A673 (cell line): ENCODE results near the gene CYS1. TPM values are rescaled to one million over a fixed set of nuclear protein-coding genes. Genes with fewer than 3 reads are reported as not detected.

Experiments
- BruUV-seq: library from RNA; stranded (reverse); fragments of 400-500 nt; replicated peaks from 2 replicates; lab custom pipeline; 2021; lab: Mats Ljungman, UMichigan
- CTCF ChIA-PET: fragments of 300-600 bp; sonication (Branson Sonifier 250); formaldehyde crosslinking; loops from one replicate; lab custom pipeline; 2022; ENCODE audit warnings: antibody characterized with exemption; lab: Charles Lee
- POLR2A ChIA-PET: fragments of 300-600 bp; sonication (Branson Sonifier 250); formaldehyde crosslinking; loops from one replicate; lab custom pipeline; 2022; ENCODE audit warnings: antibody characterized with exemption; ENCODE audit not compliant: low non-redundant PET; lab: Charles Lee
- DNase-seq: peaks from one replicate; pipeline ENCODE4 v3.0.0-alpha.2; 2015; ENCODE audit warnings: low spot score
- H3K27ac ChIP-seq: fragments of 200-600 bp; sonication (generic); 2 replicates; pipeline ENCODE4 v1.5.1; 2016; ENCODE audit warnings: mixed run types, low read depth, mild to moderate bottlenecking, mixed read lengths, antibody characterized with exemption, low read length; ENCODE audit not compliant: poor library complexity, severe bottlenecking
- H3K27me3 ChIP-seq: fragments of 200-600 bp; sonication (generic); replicated peaks from 2 replicates; pipeline ENCODE4 v1.6.1; 2017; ENCODE audit warnings: mixed run types, low read depth, mild to moderate bottlenecking, mixed read lengths, antibody characterized with exemption, low read length; ENCODE audit not compliant: insufficient read depth, poor library complexity
- H3K36me3 ChIP-seq: fragments of 200-600 bp; sonication (generic); 2 replicates; pipeline ENCODE4 v1.6.1; 2016; ENCODE audit warnings: mixed run types, mild to moderate bottlenecking, mixed read lengths, antibody characterized with exemption, low read length; ENCODE audit not compliant: insufficient read depth, poor library complexity, severe bottlenecking
- H3K4me1 ChIP-seq: fragments of 200-600 bp; sonication (generic); 2 replicates; pipeline ENCODE4 v1.6.1; 2017; ENCODE audit warnings: mixed run types, mild to moderate bottlenecking, mixed read lengths, antibody characterized with exemption, low read length; ENCODE audit not compliant: insufficient read depth, poor library complexity, severe bottlenecking
- H3K4me3 ChIP-seq: fragments of 200-600 bp; sonication (generic); 2 replicates; pipeline ENCODE4 v1.5.1; 2016; ENCODE audit warnings: low read depth, mixed run types, mild to moderate bottlenecking, mixed read lengths, low read length; ENCODE audit not compliant: poor library complexity, severe bottlenecking
- H3K9me3 ChIP-seq: fragments of 200-600 bp; sonication (generic); 2 replicates; pipeline ENCODE4 v1.6.1; 2016; ENCODE audit warnings: mixed run types, low read depth, mild to moderate bottlenecking, mixed read lengths, antibody characterized with exemption, low read length; ENCODE audit not compliant: poor library complexity, severe bottlenecking
- EZH2 ChIP-seq: fragments of 200-600 bp; sonication (generic); IDR thresholded peaks from 2 replicates; pipeline ENCODE4 v1.6.1; 2017; ENCODE audit warnings: borderline replicate concordance, low read depth, mild to moderate bottlenecking, mixed read lengths, antibody characterized with exemption, low read length; ENCODE audit not compliant: poor library complexity, severe bottlenecking
- intact Hi-C: fragments of 100-400 bp; cut with micrococcal nuclease; formaldehyde crosslinking; loops from one replicate; pipeline ENCODE4 v1.10.0; 2022; ENCODE audit not compliant: unreplicated experiment
- total RNA-seq: library from RNA; stranded (reverse); gene quantifications from 2 replicates; pipeline ENCODE4 v1.2.3, GENCODE V29; 2021
- TF ChIP-seq, protein P1 (sequence below): fragments of 300-800, 200-600 bp; sonication (generic); conservative IDR thresholded peaks from 2 replicates; pipeline ENCODE4 v1.5.1; 2017; ENCODE audit warnings: low read depth, mild to moderate bottlenecking, antibody characterized with exemption, low read length, moderate library complexity, mixed read lengths

CYS1 gene
- total RNA-seq, 1 experiment from 2014 or later, result not detected

GRCh38 chr2:10057231-10058107 is 22.7 kb downstream of the CYS1 start:
- intact Hi-C loops, result no loop called here
- H3K27me3 ChIP-seq, result no peaks in the 10 kb centered on the region
- no TSS peak for BruUV-seq
- TF ChIP-seq EZH2, result no peak
- TF ChIP-seq, protein P1, sequence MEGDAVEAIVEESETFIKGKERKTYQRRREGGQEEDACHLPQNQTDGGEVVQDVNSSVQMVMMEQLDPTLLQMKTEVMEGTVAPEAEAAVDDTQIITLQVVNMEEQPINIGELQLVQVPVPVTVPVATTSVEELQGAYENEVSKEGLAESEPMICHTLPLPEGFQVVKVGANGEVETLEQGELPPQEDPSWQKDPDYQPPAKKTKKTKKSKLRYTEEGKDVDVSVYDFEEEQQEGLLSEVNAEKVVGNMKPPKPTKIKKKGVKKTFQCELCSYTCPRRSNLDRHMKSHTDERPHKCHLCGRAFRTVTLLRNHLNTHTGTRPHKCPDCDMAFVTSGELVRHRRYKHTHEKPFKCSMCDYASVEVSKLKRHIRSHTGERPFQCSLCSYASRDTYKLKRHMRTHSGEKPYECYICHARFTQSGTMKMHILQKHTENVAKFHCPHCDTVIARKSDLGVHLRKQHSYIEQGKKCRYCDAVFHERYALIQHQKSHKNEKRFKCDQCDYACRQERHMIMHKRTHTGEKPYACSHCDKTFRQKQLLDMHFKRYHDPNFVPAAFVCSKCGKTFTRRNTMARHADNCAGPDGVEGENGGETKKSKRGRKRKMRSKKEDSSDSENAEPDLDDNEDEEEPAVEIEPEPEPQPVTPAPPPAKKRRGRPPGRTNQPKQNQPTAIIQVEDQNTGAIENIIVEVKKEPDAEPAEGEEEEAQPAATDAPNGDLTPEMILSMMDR, result no peak
- ChIA-PET POLR2A (interaction anchor here (0.6 kb wide), 1 partner anchor 288 kb away, joined by 3 read pairs; no protein-coding TSS in a partner anchor), CTCF (no interaction called here)
- H3K9me3 ChIP-seq, result no peaks in the 10 kb centered on the region
- no peak overlapping the region for H3K27ac ChIP-seq
- no peaks in the 10 kb centered on the region for H3K36me3 ChIP-seq
- peak overlapping the region; percentile 2 for H3K4me3 ChIP-seq
- H3K4me1 ChIP-seq, result no peaks in the 10 kb centered on the region
- DNase-seq, result no peak

- TF ChIP-seq EZH2, result no peak
- TF ChIP-seq, protein P1, result no peak
- DNase-seq, result no peak
- no TSS peak for BruUV-seq
- no peak overlapping the region for H3K4me3 ChIP-seq
- no peak overlapping the region for H3K27ac ChIP-seq
- intact Hi-C loops, result no loop called here
- H3K27me3 ChIP-seq, result no peaks in the 10 kb centered on the region
- no peaks in the 10 kb centered on the region for H3K4me1 ChIP-seq
- POLR2A ChIA-PET, result no interaction called here
- H3K36me3 ChIP-seq, result no peaks in the 10 kb centered on the region
- CTCF ChIA-PET, result no interaction called here
- no peaks in the 10 kb centered on the region for H3K9me3 ChIP-seq
Observed at GRCh38 chr2:10056439-10056838, 23.8 kb downstream of the CYS1 start.

DNA sequence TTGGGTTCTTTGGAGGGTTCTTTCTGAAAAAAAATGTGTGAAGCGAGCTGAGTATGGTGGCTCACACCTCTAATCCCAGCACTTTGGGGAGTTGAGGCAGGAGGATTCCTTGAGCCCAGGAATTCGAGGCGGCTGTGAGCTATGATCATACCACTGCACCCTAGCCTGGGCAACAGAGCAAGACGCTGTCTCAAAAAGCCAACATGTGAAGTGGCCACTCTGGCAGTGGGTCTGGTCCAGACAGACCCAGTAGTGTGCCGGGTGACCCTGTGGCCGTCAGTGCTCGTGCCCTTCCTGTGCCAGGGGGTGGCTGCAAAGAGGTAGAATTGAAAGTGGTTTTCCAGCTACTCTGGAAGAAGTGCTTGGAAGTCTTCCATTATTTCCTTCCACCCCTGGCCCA is 25.2 kb downstream of the CYS1 start:
- ChIA-PET CTCF (interaction anchor here (0.8 kb wide), 1 partner anchor 256 kb away, joined by 3 read pairs; no protein-coding TSS in a partner anchor), POLR2A (no interaction called here)
- Histone ChIP-seq H3K9me3 (no peaks in the 10 kb centered on the region), H3K36me3 (no peaks in the 10 kb centered on the region), H3K4me3 (no peak overlapping the region), H3K27me3 (no peaks in the 10 kb centered on the region), H3K27ac (no peak overlapping the region), H3K4me1 (no peaks in the 10 kb centered on the region)
- DNase-seq, result no peak
- no TSS peak for BruUV-seq
- no peak for TF ChIP-seq EZH2
- TF ChIP-seq, protein P1, result no peak
- intact Hi-C loops, result no loop called here
